Activated naive CD4-positive, alpha-beta T cell treated with Interleukin-2 at 50 U/mL for 16 hours (primary cell): ENCODE results near the gene IMPDH1.

Experiments
- DNase-seq: peaks from one replicate; pipeline ENCODE4 v3.0.0-alpha.2; 2020

The IMPDH1 gene

DNA sequence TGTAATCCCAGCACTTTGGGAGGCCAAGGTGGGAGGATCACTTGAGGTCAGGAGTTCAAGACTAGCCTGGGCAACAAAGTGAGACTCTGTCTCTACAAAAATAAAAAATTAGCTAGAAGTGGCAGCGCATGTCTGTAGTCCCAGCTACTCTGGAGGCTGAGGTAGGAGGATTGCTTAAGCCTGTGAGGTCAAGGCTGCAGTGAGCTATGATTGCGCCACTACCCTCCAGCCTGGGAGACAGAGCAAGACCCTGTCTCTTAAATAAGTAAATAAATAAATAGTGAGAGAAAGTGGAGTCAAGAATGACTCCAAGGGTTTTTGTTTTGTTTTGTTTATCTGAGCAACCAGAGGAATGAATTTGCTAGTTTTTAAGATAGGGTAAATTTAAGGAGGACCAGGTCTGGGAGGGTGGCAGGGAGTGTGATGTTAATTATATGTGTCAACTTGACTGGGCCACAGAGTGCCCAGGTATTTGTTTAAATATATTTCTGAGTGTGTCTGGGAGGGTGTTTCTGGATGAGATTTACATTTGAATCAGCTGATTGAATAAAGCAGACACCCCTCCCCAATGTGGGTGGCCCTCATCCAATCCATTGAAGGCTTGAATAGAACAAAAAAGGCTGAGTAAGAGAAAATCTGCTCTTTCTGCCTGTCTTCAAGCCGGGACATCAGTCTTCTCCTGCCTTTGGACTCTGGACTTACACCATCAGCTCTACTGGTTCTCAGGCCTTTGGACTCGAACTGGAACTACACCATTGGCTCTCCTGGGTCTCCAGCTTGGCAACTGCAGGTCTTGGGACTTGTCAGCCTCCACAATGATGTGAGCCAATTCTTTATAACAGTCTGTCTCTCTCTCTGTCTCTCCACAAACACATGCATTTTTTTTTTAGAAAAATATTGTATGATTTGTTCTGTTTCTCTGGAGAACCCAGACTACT, 23.5 kb downstream of the IMPDH1 start:
- DNase-seq = no peak

DNA sequence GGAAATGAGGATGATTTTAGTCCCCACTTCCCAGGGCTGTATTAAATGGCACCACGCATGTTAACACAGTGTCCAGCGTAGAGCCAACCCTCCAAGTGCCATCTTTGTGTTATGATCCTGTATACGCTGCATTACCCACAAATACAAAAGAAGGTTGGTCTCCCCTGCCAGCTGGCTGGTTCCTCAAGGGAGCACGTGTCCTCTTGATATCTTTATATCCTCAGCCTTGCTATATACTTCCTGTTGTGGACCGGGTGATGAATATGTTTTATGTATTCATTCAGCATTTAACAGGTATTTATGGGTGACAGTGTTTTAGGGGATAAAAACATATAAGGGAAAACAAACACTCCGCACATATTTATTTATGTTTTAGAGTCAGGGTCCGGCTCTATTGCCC, 25.1 kb downstream of the IMPDH1 start:
- DNase-seq = no peak

DNA sequence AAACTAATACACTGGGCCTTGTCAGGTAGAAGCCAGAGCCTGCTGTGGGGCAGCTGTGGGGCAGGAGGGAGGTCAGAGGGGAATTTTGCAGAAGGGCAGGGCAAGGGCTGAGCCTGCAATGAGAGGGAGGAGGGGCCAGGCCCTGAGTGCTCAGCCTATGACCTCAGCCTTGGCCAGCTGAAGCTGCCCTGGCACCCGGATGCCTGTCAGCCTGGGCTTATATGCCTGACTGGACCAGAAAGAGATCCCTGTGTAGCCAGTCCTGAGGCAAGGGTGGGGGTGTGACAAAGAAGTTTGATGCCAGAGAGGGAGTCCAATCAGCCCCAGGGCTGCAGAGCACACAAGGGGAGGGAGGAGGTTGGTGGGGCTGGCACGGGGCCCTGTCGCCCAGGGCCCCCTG, 26.0 kb downstream of the IMPDH1 start:
- no peak for DNase-seq

DNA sequence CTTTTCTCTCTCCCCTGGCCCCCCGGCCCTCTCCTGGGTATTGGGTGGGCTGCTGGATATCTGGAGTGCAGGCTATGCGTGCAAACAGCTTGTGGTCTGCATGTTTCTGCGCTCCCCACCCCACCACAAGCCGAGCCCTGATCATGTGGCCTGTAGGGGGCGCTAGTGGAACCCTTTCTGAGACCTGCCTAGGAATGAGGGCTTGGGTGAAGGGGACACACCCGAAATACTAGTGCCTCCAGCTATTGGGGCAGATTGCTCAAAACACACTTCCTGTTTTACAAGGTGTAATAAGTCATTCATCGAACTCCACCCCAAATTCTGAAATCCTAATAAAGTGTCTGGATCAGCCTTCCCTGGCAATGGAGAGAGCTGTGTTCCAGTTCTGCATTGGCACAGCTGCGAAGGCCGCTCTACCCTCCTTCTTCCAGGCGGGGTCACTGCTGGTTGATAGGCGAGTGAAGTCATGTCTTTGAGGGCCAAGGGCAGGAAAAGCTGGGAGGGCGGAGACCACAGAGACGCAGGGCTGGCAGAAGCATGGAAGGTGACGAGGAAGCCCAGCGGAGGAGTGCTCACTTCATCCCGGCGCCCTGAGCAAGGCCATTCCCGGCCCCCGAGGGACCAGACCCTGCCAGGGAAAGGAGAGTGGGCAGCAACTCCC, 28.5 kb downstream of the IMPDH1 start:
- peak; percentile 35 for DNase-seq

DNA sequence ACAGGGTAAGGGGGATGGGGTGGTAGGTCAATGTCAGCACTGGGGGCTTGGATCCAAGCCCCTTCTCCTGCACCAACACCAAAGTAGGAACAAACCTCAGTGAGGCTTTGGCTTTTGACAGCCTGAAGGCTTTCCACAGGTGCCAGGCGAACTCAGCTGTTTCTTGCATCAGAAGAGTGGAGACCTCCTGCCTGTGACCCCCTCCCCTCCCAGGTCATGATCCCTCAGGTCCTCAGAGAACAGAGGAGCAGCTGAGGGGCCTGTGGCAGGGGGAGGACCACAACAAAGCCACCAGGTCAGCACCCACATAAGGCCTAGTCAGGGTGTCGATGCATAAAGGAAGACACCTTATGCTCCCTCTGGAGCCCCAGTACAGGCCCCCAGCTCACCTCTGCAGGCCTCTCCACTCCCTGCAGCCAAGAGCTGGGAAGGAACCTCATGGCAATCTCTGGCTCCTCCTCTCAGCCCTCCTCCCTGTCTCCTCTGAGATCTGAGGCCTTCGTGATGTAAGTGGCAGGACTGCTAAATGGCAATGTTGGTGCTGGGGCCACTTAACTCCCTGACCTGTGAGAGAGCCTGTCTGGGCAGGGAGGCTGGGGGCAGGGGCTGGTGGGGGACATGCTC, 29.2 kb downstream of the IMPDH1 start:
- DNase-seq = no peak

DNA sequence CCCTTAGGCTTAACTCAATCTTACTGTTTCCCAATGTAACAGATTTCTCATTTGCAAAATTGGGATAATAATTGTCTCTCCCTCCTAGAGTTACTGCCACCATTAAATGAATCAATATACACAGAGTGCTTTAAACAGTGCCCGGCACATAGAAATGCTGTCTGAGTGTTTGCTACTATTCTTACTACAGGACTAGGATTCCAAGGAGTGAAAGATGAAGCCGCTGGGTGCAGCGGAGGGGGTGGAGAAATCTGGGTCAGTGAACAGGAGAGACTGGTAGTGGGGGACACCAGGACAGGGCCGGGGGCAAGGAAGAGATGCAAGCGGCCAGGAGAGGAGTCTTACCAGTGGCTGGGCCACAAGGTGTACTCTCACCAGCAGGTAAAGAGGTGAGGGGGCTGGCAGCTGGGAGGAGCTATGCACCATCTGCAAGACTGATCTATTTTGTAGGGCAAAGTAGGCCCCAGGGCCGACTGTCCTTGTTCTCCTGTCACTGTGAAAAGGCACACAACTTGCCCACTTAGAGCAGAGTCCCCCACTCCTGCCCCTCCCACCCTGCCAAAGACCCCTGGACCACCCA, 29.8 kb downstream of the IMPDH1 start:
- DNase-seq = no peak

DNA sequence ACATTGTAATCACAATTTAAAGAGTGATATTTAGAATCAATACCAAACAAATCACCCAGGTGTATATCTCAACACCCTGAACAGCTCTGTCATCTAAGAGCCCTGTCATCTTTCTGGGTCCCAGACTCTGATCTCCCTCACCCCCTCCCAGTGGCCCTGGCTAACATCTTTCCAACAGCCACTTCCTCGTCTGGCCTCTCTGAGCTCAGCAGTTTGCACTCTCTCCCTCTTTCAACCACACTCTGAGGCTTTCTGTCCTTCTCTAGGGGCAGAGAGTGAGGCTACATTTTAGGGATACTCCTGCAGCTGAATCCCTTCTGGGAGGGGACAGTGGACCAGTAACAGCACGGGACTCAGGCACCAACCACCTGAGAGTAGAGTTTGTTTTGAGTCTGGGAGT, 31.1 kb downstream of the IMPDH1 start:
- DNase-seq = no peak

DNA sequence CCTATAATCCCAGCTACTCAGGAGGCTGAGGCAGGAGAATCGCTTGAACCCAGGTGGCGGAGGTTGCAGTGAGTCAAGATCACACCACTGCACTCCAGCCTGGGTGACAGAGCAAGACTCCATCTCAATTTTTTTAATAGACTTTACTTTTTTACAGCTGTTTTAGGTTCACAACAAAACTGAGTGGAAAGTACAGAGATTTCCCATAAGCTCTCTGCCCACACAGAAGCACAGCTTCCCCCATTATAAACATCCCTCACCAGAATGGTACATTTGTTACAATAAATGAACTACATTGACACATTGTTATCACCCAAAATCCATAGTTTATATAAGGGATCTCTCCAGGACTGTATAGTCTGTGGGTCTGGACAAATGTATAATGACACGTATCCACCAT, 33.7 kb downstream of the IMPDH1 start:
- no peak for DNase-seq

DNA sequence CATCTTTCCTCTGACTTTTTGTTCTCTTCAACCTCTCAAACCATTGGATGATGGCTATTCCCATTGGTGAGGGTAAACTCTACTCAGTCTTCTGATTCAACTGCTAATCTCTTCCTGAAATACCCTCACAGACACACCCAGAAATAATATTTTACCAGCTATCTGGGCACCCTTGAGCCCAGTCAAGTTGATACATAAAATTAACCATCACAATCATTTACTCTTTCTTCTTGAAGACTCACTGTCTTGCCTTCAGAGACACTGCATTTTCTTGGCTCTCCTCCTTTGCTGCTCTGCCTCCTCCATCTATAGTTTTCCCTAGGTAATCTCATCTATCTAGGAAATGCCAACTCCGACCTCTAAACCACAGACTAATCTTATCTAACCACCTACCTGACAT, 35.7 kb downstream of the IMPDH1 start:
- no peak for DNase-seq

DNA sequence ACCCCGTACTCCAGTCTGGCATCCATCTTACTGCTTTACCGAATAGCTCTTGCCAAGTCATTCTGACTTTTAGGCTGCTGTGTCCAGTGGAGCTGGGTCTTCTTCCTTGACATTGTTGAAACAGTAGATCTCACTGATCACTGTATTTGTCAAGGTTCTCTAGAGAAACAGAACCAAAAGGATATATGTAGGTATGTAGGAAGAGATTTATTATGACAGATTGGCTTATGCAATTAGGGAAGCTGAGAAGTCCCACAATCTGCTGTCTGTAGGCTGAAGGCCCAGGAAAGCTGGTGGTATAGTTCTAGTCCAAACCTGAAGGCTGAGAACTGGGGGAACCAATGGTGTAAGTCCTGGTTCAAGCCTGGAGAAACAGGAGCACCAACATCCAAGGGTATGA, 36.2 kb downstream of the IMPDH1 start:
- DNase-seq = no peak

DNA sequence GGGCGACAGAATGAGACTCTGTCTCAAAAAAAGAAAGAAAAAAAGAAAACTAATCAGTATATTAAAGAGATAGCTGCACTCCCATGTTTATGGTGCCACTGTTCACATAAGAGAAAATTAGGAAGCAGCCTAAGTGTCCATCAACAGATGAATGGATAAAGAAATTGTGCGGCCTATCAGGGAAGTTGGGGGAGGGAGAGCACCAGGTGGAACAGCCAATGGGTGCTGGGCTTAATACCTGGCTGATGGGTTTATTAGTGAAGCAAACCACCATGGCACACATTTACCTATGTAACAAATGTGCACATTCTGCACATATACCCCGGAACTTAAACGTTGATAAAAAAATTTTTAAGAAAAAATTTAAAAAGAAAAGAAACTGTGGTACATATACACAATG, 39.3 kb downstream of the IMPDH1 start:
- DNase-seq = no peak

DNA sequence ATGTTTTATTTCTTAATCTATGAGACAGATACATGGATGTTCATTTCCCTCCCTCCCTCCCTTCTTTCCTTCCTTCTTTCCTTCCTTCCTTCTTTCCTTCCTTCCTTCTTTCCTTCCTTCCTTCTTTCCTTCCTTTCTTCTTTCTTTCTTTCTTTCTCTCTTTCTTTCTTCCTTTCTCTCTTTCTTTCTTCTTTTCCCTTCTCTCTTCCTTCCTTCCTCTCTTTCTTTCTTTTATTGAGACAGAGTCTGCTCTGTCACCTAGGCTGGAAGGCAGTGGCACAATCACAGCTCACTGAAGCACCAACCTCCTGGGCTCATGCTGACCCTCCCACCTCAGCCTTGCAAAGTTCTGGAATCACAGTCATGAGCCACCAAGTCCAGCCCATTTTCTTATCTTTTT, 42.8 kb downstream of the IMPDH1 start:
- no peak for DNase-seq

DNA sequence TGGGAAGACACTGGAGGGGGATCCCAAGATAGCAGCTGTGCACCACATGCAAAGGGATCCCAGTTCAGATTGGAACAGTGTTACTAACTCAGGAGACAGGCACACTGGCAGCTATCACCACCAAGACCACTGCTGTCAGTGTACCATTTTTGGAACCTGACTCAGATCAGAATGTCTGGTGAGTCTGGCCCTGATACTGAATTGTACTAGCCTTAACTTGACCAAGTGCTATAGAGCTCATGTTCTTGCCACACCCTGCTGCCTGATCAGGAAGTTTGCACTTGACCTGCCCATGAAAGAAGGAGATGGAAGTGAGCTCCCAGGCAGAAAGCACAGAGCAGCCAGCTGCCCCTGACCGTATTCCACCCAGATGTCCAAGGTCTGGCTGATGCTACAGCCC, 43.5 kb downstream of the IMPDH1 start:
- no peak for DNase-seq

DNA sequence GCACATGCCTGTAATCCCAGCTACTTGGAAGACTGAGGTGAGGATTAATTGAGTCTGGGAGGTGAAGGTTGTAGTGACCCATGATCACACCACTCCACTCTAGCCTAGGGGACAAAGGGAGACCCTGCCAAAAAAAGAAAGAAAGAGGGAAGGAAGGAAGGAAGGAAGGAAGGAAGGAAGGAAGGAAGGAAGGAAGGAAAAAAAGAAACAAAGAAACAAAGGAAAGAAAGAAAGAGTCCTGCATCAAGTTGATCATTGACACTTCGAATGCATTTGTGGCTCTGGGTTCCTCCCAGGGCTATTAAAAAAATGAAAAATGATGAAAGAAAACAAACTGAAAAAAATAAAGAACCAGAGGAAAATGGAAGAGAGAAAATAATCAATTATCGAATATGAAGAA, 44.4 kb downstream of the IMPDH1 start:
- DNase-seq = no peak

DNA sequence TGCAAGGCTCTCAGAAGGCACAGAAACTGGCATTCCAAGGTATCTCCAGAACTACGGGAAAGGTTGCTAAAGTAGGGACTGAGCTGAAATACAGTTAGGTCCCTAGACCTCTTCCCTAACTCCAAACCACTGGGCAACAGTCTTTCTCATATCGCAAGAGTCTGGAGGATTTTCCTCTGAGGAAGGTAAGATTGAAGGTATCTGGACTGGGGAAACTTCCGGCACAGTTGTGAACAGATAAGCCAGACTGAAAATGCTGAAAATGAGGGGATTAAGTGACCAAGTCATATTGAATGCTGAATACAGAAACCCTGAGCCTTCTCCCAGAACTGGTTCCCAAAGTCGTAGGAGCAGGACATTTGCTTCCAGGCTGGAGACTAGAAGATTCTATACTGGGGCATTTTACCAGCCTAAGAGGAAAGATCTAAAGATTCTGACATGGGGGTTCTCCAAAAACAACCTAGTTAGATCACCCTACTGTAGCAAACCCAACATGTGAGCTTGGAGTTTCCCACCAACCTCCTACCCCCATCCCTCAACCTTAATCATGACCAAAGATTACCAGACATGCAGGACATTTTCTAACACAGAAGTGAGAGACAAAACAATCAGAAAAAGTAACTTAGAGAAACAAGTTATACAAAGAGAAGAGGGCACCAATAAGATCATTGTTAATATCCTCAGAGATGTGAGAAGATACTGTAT, 45.5 kb downstream of the IMPDH1 start:
- DNase-seq = no peak

DNA sequence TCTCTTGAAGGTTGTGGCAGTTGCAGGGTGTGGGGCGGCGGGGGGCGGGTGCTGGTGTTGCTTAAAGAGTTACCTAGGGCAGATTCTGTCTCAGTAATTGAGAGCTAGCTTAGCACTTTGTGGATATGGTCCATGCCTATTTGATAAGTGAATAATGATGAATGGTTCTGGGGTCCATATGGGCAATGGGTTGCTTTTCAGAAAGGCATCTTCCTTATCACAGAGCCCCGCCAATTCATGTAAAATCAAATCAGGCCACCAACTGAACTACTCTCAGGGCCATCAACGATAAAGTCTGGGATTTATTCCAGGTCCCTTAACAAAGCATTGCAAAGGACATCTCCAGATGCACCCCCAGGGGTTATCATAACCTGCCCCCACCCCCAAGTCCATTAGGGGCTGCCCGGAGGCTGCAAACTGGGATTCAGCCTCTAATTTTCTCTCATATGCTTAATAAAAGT, 46.5 kb downstream of the IMPDH1 start:
- no peak for DNase-seq

DNA sequence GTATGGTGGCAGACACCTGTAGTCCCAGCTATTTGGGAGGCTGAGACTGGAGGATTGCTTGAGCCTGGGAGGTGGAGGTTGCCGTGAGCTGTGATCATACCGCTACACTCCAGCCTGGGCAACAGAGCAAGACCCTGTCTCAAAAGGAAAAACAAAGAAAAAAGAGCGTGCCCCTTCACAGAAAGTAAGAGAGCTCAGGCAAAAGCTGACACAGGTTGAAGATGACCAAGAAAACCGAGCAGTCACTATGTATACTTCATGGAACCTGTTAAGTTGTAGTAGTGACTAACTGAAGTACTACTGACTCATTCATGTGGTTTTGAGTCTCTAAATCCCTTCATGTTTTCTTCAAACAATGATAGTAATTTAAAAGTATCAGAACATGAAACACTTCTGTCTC, 47.1 kb downstream of the IMPDH1 start:
- no peak for DNase-seq

DNA sequence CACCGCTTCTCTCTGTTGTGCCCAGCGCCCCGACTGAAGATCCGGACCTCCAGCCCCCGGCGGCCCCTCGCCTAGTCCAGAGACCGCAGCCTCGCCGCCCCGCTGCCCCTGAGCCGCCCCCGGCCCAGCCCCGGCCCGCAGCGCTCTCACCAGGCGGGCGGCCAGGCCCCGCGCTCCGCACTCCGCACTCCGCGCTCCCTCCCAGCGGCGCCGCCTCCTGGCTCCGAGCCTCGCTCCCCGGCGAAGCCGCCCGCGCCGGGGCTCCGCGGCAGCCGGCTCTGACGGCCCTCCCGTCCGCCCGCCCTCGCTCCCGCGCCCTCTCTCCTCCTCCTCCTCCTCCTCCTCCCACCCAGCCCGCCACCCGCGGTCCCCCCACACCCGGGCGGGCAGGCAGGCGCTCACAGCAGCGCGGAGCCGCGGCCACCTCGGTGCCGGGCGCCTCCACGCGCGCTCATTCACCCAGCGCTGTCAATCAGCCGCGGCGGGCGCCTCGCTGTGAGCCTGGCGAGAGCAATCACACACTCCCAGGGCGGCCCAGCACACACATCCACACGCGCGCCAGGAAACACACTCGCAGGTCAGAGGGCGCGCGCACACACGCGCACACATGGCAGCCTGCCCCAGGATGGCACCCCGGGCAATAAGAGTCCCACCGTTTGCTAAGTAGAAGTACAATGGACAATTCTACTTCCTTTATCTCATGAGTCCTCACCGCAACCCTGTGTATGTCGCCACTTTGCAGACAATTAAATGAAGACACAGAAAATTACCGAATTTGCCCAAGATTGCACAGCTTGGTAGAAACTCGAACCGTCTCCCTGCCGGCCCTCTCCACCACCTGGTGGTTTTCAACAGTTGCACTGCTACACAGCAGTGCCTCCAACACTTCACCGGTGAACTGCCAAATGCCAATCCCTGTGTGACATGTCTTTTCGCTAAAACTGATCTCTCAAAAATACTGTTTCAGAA, 48.1 kb downstream of the IMPDH1 start, which contains the start of gene PRRT4:
Gene PRRT4 (minus strand): TSS at position 280 of the 969 bp plus-strand sequence.
- DNase-seq = peak; percentile 48

DNA sequence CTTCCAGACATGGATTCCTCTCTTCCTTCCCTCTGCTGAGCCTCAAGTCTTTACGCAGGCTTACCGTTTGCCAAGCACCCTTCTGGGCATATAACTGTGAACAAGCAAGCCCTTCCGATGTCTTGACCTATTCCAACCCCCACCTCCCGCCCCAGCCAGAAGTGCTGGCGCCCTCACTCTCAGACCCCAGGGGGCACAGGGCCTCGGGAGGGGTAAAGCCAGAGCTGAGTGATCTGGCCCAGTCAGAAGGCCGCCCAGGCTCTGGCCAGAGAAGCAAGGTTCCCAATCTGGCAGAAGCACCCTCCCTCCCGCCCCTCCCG, 49.5 kb downstream of the IMPDH1 start:
- DNase-seq = no peak

DNA sequence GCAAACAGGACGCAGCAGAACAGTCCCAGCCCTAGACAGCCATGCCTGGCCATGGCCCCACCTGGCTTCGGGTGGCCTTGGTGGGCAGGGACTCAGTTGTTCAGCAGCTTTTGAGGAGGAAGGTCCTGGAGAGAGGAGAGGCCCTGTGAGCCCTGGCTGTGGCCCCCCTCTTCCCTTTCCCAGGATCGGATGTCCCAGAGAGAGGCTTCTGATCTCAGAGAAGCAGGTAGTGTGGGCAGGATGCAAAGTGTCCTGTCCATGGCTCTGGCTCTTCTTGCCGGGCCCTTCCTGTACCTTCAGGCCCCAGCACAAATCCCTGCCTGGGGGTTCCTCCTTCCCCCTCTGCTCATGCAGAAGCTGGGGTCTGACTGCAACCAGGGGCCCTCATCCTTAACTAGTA, 49.8 kb downstream of the IMPDH1 start:
- DNase-seq = no peak

DNA sequence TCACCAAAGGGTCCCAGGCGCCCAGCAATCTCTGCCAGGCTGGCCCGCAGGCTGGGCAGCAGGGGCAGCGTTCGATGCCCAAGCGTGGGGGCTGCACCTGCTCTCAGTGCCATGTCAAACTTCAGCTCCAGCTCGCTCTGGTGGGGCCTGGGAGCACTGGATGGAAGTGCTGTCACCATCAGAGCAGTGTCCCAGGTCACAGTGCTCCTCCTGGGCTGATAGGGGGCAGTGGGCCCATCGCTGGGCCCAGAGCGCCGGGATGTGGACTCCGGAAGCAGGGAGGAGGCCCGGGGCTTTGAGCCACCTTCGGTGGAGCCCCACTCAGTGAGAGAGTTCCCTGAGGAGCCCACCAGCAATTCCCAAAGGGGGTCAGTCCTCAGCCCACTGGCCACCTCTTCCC, 50.4 kb downstream of the IMPDH1 start:
- no peak for DNase-seq

DNA sequence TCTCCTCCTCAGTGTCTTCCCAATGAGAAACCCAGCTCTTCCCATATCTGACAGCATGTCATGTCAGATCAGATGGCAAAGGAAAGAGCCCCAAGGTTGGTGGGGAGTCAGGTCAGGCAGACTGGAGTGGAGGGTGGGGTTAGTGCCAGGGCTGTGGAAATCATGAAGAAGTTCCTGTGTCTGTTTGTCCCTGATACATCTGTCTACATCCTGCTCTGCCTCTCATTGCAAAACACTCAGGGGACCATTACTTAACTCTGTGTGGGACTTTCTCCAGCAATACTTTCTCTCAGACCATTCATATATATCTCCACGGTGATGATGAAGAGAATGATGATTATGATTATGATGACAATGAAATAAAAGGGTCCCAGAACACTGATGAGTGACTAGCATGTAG, 51.5 kb downstream of the IMPDH1 start:
- DNase-seq = no peak
